ENCODE data around the gene UGP2. TPM values are rescaled to one million over a fixed set of nuclear protein-coding genes. Genes with fewer than 3 reads are reported as not detected.

UGP2 gene
- total RNA-seq, 1 donor from 2014 or later, result 145 TPM

- Histone ChIP-seq H3K4me1 (no peaks in the 10 kb centered on the region), H3K27me3 (no peaks in the 10 kb centered on the region), H3K27ac (no peak overlapping the region), H3K4me3 (no peak overlapping the region), H3K36me3 (no peaks in the 10 kb centered on the region), H3K9me3 (no peaks in the 10 kb centered on the region)
- intact Hi-C loops (cut with DNase I), result no loop called here
- TF ChIP-seq CTCF (IDR thresholded peaks at IDR 0.05), result no peak
- DNase-seq, result no peak
- ATAC-seq, result no peak
Observed at GRCh38 chr2:63818271-63818670, 23.4 kb upstream of the UGP2 start.

GRCh38 chr2:63819256-63819655 lies 22.4 kb upstream of the UGP2 start:
- no peaks in the 10 kb centered on the region for H3K36me3 ChIP-seq
- DNase-seq (no peak), ATAC-seq (no peak)
- no peak overlapping the region for H3K4me3 ChIP-seq
- peak overlapping the region; percentile 52 for H3K27ac ChIP-seq
- no peaks in the 10 kb centered on the region for H3K9me3 ChIP-seq
- TF ChIP-seq CTCF (IDR thresholded peaks at IDR 0.05), result no peak
- H3K4me1 ChIP-seq, result no peaks in the 10 kb centered on the region
- H3K27me3 ChIP-seq, result no peaks in the 10 kb centered on the region
- intact Hi-C loops (cut with DNase I), result no loop called here

DNA sequence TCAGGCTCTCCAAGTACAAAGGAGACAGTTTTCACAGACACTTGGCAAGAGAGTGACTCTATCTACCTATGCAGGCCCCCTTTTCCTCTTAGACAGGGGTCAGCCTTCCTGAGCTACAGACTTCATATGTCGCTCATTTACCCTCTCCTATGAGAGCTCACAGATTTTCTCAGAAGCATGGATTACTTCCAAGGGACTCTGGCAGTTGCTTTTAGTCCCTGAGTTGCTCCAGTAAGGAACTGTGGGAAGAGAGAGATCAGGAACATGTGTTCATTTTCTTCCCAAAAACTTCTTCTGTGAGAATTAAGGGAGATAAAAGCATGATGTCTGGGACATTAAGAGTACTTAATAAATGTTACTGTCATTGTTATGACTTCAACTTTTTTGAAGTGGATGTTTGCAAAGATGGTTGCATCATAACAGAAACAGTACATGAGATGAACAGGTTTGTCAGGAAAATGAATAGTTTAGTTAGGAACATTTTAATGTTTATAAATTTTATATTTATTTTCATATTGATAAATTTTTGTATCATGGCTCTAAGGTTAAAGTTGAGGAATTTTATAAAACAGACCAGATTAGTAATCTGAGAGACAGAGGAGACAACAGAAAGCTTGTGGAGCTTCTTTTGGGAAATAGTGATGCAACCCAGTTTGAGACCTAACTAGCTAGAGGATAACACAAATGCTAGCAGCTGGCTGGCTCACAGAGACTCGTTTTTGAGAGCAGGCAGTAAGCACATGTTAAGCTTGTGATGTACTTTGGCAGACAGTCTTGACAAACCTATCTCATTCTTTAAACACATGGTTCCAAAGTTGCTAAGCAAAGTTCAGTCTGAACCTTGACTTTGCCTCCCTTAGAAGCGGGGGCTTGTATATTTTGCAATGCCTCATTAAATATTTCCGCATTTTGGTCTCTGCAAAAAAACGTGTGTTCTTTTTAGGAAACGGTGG lies 21.7 kb upstream of the UGP2 start:
- Histone ChIP-seq H3K4me3 (no peak overlapping the region), H3K27ac (peak overlapping the region; percentile 52), H3K27me3 (no peaks in the 10 kb centered on the region), H3K4me1 (no peaks in the 10 kb centered on the region), H3K9me3 (no peaks in the 10 kb centered on the region), H3K36me3 (no peaks in the 10 kb centered on the region)
- DNase-seq (no peak), ATAC-seq (peak; percentile 48)
- intact Hi-C loops (cut with DNase I), result no loop called here
- TF ChIP-seq CTCF (IDR thresholded peaks at IDR 0.05), result no peak

- Histone ChIP-seq H3K9me3 (no peaks in the 10 kb centered on the region), H3K4me3 (no peak overlapping the region), H3K27me3 (no peaks in the 10 kb centered on the region), H3K27ac (no peak overlapping the region), H3K4me1 (no peaks in the 10 kb centered on the region), H3K36me3 (no peaks in the 10 kb centered on the region)
- no peak for TF ChIP-seq CTCF (IDR thresholded peaks at IDR 0.05)
- no peak for ATAC-seq
- no peak for DNase-seq
- intact Hi-C loops (cut with DNase I), result no loop called here
Observed at GRCh38 chr2:63820969-63821368, 20.7 kb upstream of the UGP2 start.

DNA sequence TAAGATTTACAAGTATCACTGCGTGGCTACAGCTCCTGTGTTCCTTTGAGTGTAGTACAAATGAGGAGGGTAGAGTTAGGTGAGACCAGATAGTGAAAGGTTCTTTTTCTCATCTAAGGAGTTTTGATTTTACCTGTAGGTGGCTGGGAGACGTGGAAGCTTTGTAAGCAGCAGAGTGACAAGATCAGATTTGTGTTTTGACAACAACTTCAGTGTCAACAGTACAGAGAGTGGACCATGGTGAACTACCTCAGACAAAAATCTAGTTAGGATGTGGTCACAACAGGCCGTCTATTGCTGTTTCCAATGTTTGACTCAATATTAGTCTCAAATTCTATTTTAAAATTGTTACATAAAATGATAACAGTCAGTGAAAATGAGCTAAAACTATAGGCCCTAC lies 20.3 kb upstream of the UGP2 start:
- no peak overlapping the region for H3K4me3 ChIP-seq
- no peak overlapping the region for H3K27ac ChIP-seq
- no peaks in the 10 kb centered on the region for H3K4me1 ChIP-seq
- no peak for TF ChIP-seq CTCF (IDR thresholded peaks at IDR 0.05)
- intact Hi-C loops (cut with DNase I), result no loop called here
- no peaks in the 10 kb centered on the region for H3K36me3 ChIP-seq
- H3K9me3 ChIP-seq, result no peaks in the 10 kb centered on the region
- ATAC-seq, result no peak
- DNase-seq, result no peak
- no peaks in the 10 kb centered on the region for H3K27me3 ChIP-seq
